ENCODE data around the gene AGBL4.

AGBL4 gene

DNA sequence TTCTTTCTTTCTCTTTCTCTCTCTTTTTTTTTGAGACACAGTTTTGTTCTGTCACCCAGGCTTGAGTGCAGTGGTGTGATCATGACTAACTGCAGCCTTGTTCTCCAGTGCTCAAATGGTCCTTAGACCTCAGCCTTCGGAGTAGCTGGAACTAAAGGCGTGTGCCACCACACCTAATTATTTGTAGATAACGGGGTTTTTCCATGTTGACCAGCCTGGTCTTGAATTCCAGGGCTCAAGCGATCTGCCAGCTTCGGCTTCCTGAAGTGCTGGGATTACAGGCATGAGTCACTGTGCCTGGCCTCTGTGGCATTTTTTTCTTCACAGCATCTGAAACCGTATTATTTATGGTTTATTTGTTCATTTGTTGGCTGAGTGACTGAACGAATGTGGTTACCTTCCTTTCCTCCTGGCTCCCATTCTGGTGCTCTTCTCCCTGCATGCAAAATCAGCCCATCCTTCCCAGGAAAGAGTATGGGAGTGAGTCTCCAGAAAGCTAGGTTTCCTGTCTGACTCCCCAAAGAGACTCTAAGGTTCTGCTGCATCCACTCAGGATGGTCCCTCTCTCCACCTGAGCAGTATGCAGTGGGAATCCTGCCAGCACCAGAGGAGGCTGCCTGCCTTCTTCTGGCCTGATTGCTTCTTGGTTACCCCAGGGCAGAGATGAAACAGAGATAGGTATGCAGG is 1092.1 kb downstream of the AGBL4 start:
- no peak for TF ChIP-seq TAF1 (IDR thresholded peaks at IDR 0.05; ENCODE audit: borderline replicate concordance, insufficient read depth, low read length)
- TF ChIP-seq SIN3A (IDR thresholded peaks at IDR 0.05; ENCODE audit: borderline replicate concordance, insufficient read depth, low read length): no peak
- TF ChIP-seq, protein P1, sequence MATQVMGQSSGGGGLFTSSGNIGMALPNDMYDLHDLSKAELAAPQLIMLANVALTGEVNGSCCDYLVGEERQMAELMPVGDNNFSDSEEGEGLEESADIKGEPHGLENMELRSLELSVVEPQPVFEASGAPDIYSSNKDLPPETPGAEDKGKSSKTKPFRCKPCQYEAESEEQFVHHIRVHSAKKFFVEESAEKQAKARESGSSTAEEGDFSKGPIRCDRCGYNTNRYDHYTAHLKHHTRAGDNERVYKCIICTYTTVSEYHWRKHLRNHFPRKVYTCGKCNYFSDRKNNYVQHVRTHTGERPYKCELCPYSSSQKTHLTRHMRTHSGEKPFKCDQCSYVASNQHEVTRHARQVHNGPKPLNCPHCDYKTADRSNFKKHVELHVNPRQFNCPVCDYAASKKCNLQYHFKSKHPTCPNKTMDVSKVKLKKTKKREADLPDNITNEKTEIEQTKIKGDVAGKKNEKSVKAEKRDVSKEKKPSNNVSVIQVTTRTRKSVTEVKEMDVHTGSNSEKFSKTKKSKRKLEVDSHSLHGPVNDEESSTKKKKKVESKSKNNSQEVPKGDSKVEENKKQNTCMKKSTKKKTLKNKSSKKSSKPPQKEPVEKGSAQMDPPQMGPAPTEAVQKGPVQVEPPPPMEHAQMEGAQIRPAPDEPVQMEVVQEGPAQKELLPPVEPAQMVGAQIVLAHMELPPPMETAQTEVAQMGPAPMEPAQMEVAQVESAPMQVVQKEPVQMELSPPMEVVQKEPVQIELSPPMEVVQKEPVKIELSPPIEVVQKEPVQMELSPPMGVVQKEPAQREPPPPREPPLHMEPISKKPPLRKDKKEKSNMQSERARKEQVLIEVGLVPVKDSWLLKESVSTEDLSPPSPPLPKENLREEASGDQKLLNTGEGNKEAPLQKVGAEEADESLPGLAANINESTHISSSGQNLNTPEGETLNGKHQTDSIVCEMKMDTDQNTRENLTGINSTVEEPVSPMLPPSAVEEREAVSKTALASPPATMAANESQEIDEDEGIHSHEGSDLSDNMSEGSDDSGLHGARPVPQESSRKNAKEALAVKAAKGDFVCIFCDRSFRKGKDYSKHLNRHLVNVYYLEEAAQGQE (IDR thresholded peaks at IDR 0.05; ENCODE audit: insufficient read depth in 1 of 2, low read depth in 2 of 2, low read length in 2 of 2): no peak
- TF ChIP-seq POLR2AphosphoS5 (IDR thresholded peaks at IDR 0.05; ENCODE audit: low read depth, low read length): no peak
- no peak for TF ChIP-seq FOXP2 (optimal IDR thresholded peaks at IDR 0.05; ENCODE audit: borderline replicate concordance, extremely low read depth, extremely low read length, insufficient read depth)

DNA sequence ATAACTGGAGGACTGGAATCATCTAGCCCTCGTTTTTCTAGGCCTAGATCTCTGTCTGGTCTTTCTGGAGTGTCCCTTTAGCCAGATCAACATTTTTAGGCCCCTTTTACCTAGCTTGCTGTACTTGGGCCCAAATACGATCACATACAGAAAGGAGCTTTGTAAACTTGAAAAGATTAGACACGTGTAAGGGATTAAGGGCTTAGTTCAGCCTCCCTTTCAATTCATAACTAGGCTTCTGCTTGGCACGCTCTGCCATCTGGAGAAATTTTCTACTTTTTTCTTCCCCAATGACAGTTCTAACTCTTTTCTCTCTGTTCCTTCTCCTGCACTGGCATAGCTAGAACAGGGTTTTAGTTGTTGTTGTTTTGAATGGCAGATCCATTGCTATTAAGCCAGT is 1093.7 kb downstream of the AGBL4 start:
- TF ChIP-seq SIN3A (IDR thresholded peaks at IDR 0.05; ENCODE audit: borderline replicate concordance, insufficient read depth, low read length) (no peak), FOXP2 (optimal IDR thresholded peaks at IDR 0.05; ENCODE audit: borderline replicate concordance, extremely low read depth, extremely low read length, insufficient read depth) (no peak), POLR2AphosphoS5 (IDR thresholded peaks at IDR 0.05; ENCODE audit: low read depth, low read length) (no peak), TAF1 (IDR thresholded peaks at IDR 0.05; ENCODE audit: borderline replicate concordance, insufficient read depth, low read length) (no peak)
- TF ChIP-seq, protein P1 (IDR thresholded peaks at IDR 0.05; ENCODE audit: insufficient read depth in 1 of 2, low read depth in 2 of 2, low read length in 2 of 2): no peak

DNA sequence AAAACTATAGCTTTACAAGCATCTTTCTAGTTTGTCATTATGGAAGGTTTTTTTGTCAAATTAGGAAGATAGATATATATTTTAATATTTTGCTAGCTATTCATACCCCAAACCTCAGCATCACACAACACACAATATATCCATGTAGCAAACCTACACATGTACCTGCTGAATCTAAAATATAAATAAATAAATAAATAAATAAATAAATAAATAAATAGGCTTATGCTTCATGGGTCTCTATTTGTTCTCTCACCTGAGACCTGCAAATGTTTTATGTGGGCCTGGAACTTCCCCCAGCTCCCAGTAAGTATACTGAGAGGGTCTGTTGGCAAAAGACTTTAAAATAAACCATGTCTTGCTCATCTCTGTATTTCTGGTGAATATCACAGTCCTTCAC is 1099.7 kb downstream of the AGBL4 start:
- TF ChIP-seq, protein P1 (IDR thresholded peaks at IDR 0.05; ENCODE audit: insufficient read depth in 1 of 2, low read depth in 2 of 2, low read length in 2 of 2): no peak
- no peak for TF ChIP-seq POLR2AphosphoS5 (IDR thresholded peaks at IDR 0.05; ENCODE audit: low read depth, low read length)
- TF ChIP-seq TAF1 (IDR thresholded peaks at IDR 0.05; ENCODE audit: borderline replicate concordance, insufficient read depth, low read length): no peak

DNA sequence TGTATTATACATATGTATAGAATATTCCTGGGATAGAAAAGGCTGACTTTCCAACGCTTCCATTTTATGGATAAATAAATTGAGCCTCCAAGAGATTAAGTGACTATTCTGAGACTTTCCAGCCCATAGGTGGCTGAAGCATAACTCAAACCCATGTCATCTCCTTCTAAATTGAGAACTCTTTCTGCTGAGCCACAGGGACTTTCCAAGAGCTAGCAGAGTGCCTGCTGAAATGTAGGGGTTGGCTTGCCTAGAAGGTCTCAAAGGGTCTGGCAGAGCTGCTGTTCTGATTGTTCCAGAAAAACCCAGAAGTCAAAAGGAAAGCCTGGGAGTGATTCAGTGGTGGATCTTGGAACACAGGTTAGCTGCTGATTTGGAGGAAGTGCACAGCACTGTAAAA is 1100.6 kb downstream of the AGBL4 start:
- TF ChIP-seq SIN3A (IDR thresholded peaks at IDR 0.05; ENCODE audit: borderline replicate concordance, insufficient read depth, low read length): no peak
- TF ChIP-seq, protein P1 (IDR thresholded peaks at IDR 0.05; ENCODE audit: insufficient read depth in 1 of 2, low read depth in 2 of 2, low read length in 2 of 2): no peak
- no peak for TF ChIP-seq TAF1 (IDR thresholded peaks at IDR 0.05; ENCODE audit: borderline replicate concordance, insufficient read depth, low read length)
- no peak for TF ChIP-seq POLR2AphosphoS5 (IDR thresholded peaks at IDR 0.05; ENCODE audit: low read depth, low read length)
- no peak for TF ChIP-seq FOXP2 (optimal IDR thresholded peaks at IDR 0.05; ENCODE audit: borderline replicate concordance, extremely low read depth, extremely low read length, insufficient read depth)

DNA sequence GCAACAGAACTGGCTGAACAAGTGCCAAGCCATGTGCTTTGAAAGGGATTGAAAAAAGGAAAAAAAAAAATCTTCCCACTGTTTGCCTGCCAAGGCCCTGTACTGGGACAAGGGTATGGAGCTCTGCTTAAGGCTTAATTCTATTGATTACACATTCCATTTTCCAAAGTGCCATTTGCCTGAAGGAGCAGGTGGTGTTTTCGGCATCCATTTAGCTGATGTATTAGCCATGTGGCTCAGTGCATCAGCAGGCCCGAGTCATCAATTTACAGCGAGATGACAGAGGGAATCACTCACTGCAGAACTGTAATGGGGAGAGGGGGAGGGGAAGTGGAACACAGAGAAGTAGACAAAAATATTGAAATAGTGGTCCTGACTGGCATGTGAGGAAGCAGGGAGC is 1102.9 kb downstream of the AGBL4 start:
- TF ChIP-seq, protein P1 (IDR thresholded peaks at IDR 0.05; ENCODE audit: insufficient read depth in 1 of 2, low read depth in 2 of 2, low read length in 2 of 2): no peak
- no peak for TF ChIP-seq FOXP2 (optimal IDR thresholded peaks at IDR 0.05; ENCODE audit: borderline replicate concordance, extremely low read depth, extremely low read length, insufficient read depth)
- no peak for TF ChIP-seq POLR2AphosphoS5 (IDR thresholded peaks at IDR 0.05; ENCODE audit: low read depth, low read length)
